Spleen (tissue), 11 donors: ENCODE results near the gene SNTN. TPM values are rescaled to one million over a fixed set of nuclear protein-coding genes. Genes with fewer than 3 reads are reported as not detected.

Experiments
- DNase-seq: peaks from one replicate; pipeline ENCODE4 v3.0.0-alpha.2; 2020
- H3K27ac ChIP-seq, 8 donors: fragments of 200-600 bp; sonication (generic) in 7 of 8; 1 replicate in 4 of 8; 2 replicates in 4 of 8; pipeline versions ENCODE4 v1.5.0 to v1.8.0; 2016 to 2021; ENCODE audit warnings: inconsistent platforms in 4 of 8, mild to moderate bottlenecking in 4 of 8, moderate library complexity in 1 of 8
- H3K27me3 ChIP-seq, 7 donors: fragments of 200-600 bp; sonication (generic) in 6 of 7; replicated peaks in 1 of 7; 1 replicate in 4 of 7; 2 replicates in 3 of 7; pipeline versions ENCODE4 v1.5.0 to v1.8.0; 2016 to 2021; ENCODE audit warnings: inconsistent platforms in 3 of 7, mild to moderate bottlenecking in 1 of 7
- H3K36me3 ChIP-seq, 6 donors: fragments of 200-600 bp; sonication (generic) in 5 of 6; 1 replicate in 4 of 6; 2 replicates in 2 of 6; pipeline versions ENCODE4 v1.5.0 to v1.8.0; 2016 to 2021; ENCODE audit warnings: inconsistent platforms in 2 of 6
- H3K4me1 ChIP-seq, 6 donors: fragments of 200-600 bp; sonication (generic) in 5 of 6; 1 replicate in 3 of 6; 2 replicates in 3 of 6; pipeline versions ENCODE4 v1.5.0 to v1.8.0; 2016 to 2021; ENCODE audit warnings: inconsistent platforms in 3 of 6
- H3K4me3 ChIP-seq, 8 donors: fragments of 200-600 bp; sonication (generic) in 7 of 8; 1 replicate in 4 of 8; 2 replicates in 4 of 8; pipeline versions ENCODE4 v1.5.0 to v1.8.0; 2016 to 2021; ENCODE audit warnings: inconsistent platforms in 4 of 8, mild to moderate bottlenecking in 4 of 8, moderate library complexity in 2 of 8
- H3K9me3 ChIP-seq, 8 donors: fragments of 200-600 bp; sonication (generic) in 7 of 8; 1 replicate in 4 of 8; 2 replicates in 4 of 8; pipeline versions ENCODE4 v1.5.0 to v1.8.0; 2016 to 2021; ENCODE audit warnings: inconsistent platforms in 4 of 8
- CTCF ChIP-seq, 11 experiments: fragments of 200-600 bp in 7 of 11; fragments of 450-650 bp in 4 of 11; sonication (generic) in 4 of 11; IDR thresholded peaks in 8 of 11; conservative IDR thresholded peaks in 3 of 11; 1 replicate in 7 of 11; 2 replicates in 4 of 11; pipeline versions ENCODE4 v1.4.0 to v1.8.0; 2016 to 2021; ENCODE audit warnings: antibody characterized with exemption in 11 of 11, inconsistent platforms in 4 of 11, mild to moderate bottlenecking in 1 of 11
- POLR2A ChIP-seq, 3 donors: fragments of 450-650 bp; IDR thresholded peaks; one replicate each; pipeline ENCODE4 v1.5.1; 2017; ENCODE audit warnings: antibody characterized with exemption in 3 of 3, mild to moderate bottlenecking in 1 of 3
- POLR2AphosphoS5 ChIP-seq, 3 donors: sonication (generic); formaldehyde crosslinking; IDR thresholded peaks; one replicate each; pipeline ENCODE4 v1.5.1; 2017; ENCODE audit warnings: antibody characterized with exemption in 3 of 3
- WGBS, 5 donors: extraction: QIAGEN DNeasy Blood & Tissue Kit in 3 of 5; methylation state at CpG; one replicate each; pipeline versions ENCODE4 v1.1.5 to v1.1.7; 2013 to 2018; 5-methylcytosine and 5-hydroxymethylcytosine counted together
- intact Hi-C: fragments of 100-400 bp; cut with DNase I; formaldehyde crosslinking; loops from one replicate; pipeline ENCODE4 v1.15.0; 2023; ENCODE audit warnings: low total_unique reads
- polyA plus RNA-seq, 3 donors: library from polyadenylated mRNA; stranded (reverse); fragments of 200-250 nt; gene quantifications; one replicate each; pipeline ENCODE4 v1.2.1, GENCODE V29; 2013
- total RNA-seq, 7 donors: library from RNA; depleted of rRNA in 3 of 7; stranded (reverse); fragments of >200 nt in 3 of 7; fragmentation: NEBNext Ultra II Directional in 4 of 7; extraction: Animal tissue kit (Norgen Biotek cat#: 25700) in 4 of 7; gene quantifications; one replicate each; pipeline versions ENCODE4 v1.1.0 to v1.2.1, GENCODE V29; 2016 to 2021
- donor health status: healthy with polysubstance abuse.
- donor health status: DM: no; HTN: no; CAD: no; lungs with moderate emphysema.
- donor health status: DM: no; HTN: no; CAD: no.
- donor health status: Bipolar disorder and iron deficiency.
- donor health status: healthy.
- donor health status: DM: no; HTN: no; CAD: no.
- donor health status: DM: yes; HTN: yes; CAD: no.

Gene SNTN
- total and polyA plus RNA-seq, 10 donors = not detected

GRCh38 chr3:63611382-63611781 lies 41.1 kb upstream of the SNTN start:
- Histone ChIP-seq H3K27me3 (no peaks in the 10 kb centered on the region), H3K27ac (no peak overlapping the region), H3K9me3 (no peaks in the 10 kb centered on the region), H3K4me3 (no peak overlapping the region), H3K36me3 (no peaks in the 10 kb centered on the region), H3K4me1 (no peaks in the 10 kb centered on the region)
- intact Hi-C loops = no loop called here
- TF ChIP-seq POLR2A (IDR thresholded peaks at IDR 0.05) = no peak
- no peak for DNase-seq
- WGBS, 5 donors = 76 to 96% (median 82%) methylated on average over 1 of the region's 1 CpG

- WGBS, 5 donors = 36 to 91% (median 70%) methylated on average over 1 of the region's 1 CpG
- intact Hi-C loops = no loop called here
- H3K4me1 ChIP-seq = no peaks in the 10 kb centered on the region
- H3K9me3 ChIP-seq = no peaks in the 10 kb centered on the region
- no peak overlapping the region for H3K4me3 ChIP-seq
- no peaks in the 10 kb centered on the region for H3K36me3 ChIP-seq
- no peak overlapping the region for H3K27ac ChIP-seq
- no peaks in the 10 kb centered on the region for H3K27me3 ChIP-seq
- no peak for DNase-seq
- TF ChIP-seq CTCF (IDR thresholded peaks at IDR 0.05 in 8 of 11, conservative IDR thresholded peaks at IDR 0.05 in 3 of 11) (no peak), POLR2A (IDR thresholded peaks at IDR 0.05) (no peak)
Observed at GRCh38 chr3:63613561-63613960, 38.9 kb upstream of the SNTN start.

- 59 to 69% (median 64%) methylated on average over 4 of the region's 4 CpGs for WGBS, 5 donors
- Histone ChIP-seq H3K4me1 (no peaks in the 10 kb centered on the region), H3K27me3 (no peaks in the 10 kb centered on the region), H3K27ac (no peak overlapping the region), H3K36me3 (no peaks in the 10 kb centered on the region), H3K9me3 (no peaks in the 10 kb centered on the region), H3K4me3 (no peak overlapping the region)
- TF ChIP-seq POLR2AphosphoS5 (IDR thresholded peaks at IDR 0.05) = no peak
- no peak for TF ChIP-seq POLR2A (IDR thresholded peaks at IDR 0.05)
- no peak for TF ChIP-seq CTCF (IDR thresholded peaks at IDR 0.05 in 8 of 11, conservative IDR thresholded peaks at IDR 0.05 in 3 of 11)
- DNase-seq = no peak
- intact Hi-C loops = no loop called here
Observed at GRCh38 chr3:63617391-63617790, 35.1 kb upstream of the SNTN start.

- WGBS, 5 donors = 42 to 53% (median 44%) methylated on average over 8 of the region's 8 CpGs
- DNase-seq = no peak
Observed at GRCh38 chr3:63624941-63625560, 27.4 kb upstream of the SNTN start.

More at GRCh38 chr3:63624941-63625560, 27.4 kb upstream of the SNTN start:
- no peak overlapping the region for H3K27ac ChIP-seq
- no peaks in the 10 kb centered on the region for H3K9me3 ChIP-seq
- intact Hi-C loops = no loop called here
- H3K4me1 ChIP-seq = no peaks in the 10 kb centered on the region
- H3K4me3 ChIP-seq = no peak overlapping the region
- TF ChIP-seq CTCF (IDR thresholded peaks at IDR 0.05 in 8 of 11, conservative IDR thresholded peaks at IDR 0.05 in 3 of 11) = no peak
- no peak for TF ChIP-seq POLR2AphosphoS5 (IDR thresholded peaks at IDR 0.05)
- TF ChIP-seq POLR2A (IDR thresholded peaks at IDR 0.05) = no peak
- H3K27me3 ChIP-seq = peaks cover 0 to 3% (median 0%) of the 10 kb centered on the region in 7 donors
- no peaks in the 10 kb centered on the region for H3K36me3 ChIP-seq
